ENCODE measurements around the gene RSPH3.
"Not testable (repeated sequence)": the region's sequence is repeated elsewhere in the genome, so short reads cannot be mapped to it uniquely, and the experiment has no call there.

The RSPH3 gene

GRCh38 chr6:158999666-159000403, at the start of gene RSPH3:
Gene RSPH3, minus strand, starts transcription at chr6:159000202. Its CDS starts 652 bp downstream, at chr6:158999550.
- peak; percentile 83 for DNase-seq

- DNase-seq: no peak
Measured at GRCh38 chr6:159047891-159048685, 48.1 kb upstream of the RSPH3 start.

GRCh38 chr6:159045801-159046200, 45.8 kb upstream of the RSPH3 start:
- no peak for DNase-seq

GRCh38 chr6:159044899-159045727, 45.1 kb upstream of the RSPH3 start, which contains the start of gene TAGAP:
Gene TAGAP, minus strand, starts transcription at chr6:159044991. Its CDS starts 845 bp downstream, at chr6:159044146.
- peak; percentile 9 for DNase-seq

GRCh38 chr6:159043947-159044346, 43.9 kb upstream of the RSPH3 start:
- DNase-seq: no peak

- no peak for DNase-seq
Measured at GRCh38 chr6:159043251-159043650, 43.2 kb upstream of the RSPH3 start.

- DNase-seq: no peak
Measured at GRCh38 chr6:159042826-159043181, 42.8 kb upstream of the RSPH3 start.

GRCh38 chr6:159042003-159042825, 42.2 kb upstream of the RSPH3 start:
- DNase-seq: peak; percentile 48

- no peak for DNase-seq
Measured at GRCh38 chr6:159041181-159041580, 41.2 kb upstream of the RSPH3 start.

GRCh38 chr6:159039885-159040258, 39.9 kb upstream of the RSPH3 start:
- DNase-seq: no peak

- DNase-seq: peak; percentile 52
Measured at GRCh38 chr6:159038914-159039884, 39.2 kb upstream of the RSPH3 start.

- DNase-seq: not testable (repeated sequence)
Measured at GRCh38 chr6:159038318-159038717, 38.3 kb upstream of the RSPH3 start.

GRCh38 chr6:159037756-159038290, 37.8 kb upstream of the RSPH3 start:
- no peak for DNase-seq

- no peak for DNase-seq
Measured at GRCh38 chr6:159036673-159037072, 36.7 kb upstream of the RSPH3 start.

GRCh38 chr6:159035891-159036290, 35.9 kb upstream of the RSPH3 start:
- DNase-seq: no peak

GRCh38 chr6:159033160-159034049, 33.4 kb upstream of the RSPH3 start:
- peak; percentile 26 for DNase-seq

GRCh38 chr6:159031846-159032245, 31.8 kb upstream of the RSPH3 start:
- no peak for DNase-seq

- no peak for DNase-seq
Measured at GRCh38 chr6:159030168-159030567, 30.2 kb upstream of the RSPH3 start.

GRCh38 chr6:159025224-159025623, 25.2 kb upstream of the RSPH3 start:
- DNase-seq: not testable (repeated sequence)

- DNase-seq: no peak
Measured at GRCh38 chr6:159023893-159024292, 23.9 kb upstream of the RSPH3 start.
